ENCODE data around the gene PLCB1.

- TF ChIP-seq, protein P1, sequence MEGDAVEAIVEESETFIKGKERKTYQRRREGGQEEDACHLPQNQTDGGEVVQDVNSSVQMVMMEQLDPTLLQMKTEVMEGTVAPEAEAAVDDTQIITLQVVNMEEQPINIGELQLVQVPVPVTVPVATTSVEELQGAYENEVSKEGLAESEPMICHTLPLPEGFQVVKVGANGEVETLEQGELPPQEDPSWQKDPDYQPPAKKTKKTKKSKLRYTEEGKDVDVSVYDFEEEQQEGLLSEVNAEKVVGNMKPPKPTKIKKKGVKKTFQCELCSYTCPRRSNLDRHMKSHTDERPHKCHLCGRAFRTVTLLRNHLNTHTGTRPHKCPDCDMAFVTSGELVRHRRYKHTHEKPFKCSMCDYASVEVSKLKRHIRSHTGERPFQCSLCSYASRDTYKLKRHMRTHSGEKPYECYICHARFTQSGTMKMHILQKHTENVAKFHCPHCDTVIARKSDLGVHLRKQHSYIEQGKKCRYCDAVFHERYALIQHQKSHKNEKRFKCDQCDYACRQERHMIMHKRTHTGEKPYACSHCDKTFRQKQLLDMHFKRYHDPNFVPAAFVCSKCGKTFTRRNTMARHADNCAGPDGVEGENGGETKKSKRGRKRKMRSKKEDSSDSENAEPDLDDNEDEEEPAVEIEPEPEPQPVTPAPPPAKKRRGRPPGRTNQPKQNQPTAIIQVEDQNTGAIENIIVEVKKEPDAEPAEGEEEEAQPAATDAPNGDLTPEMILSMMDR (conservative IDR thresholded peaks at IDR 0.05; ENCODE audit: low read depth in 2 of 2) = no peak
- no peak for TF ChIP-seq EZH2 (IDR thresholded peaks at IDR 0.05; ENCODE audit: low read depth, unreplicated experiment)
Observed at GRCh38 chr20:8700756-8701155, 568.7 kb downstream of the PLCB1 start.
